ENCODE measurements around the gene LHFPL2. TPM values are rescaled to one million over a fixed set of nuclear protein-coding genes. Genes with fewer than 3 reads are reported as not detected.
A peak's percentile ranks its signal among the peaks of the same experiment; 100 is the strongest.
"Not testable (repeated sequence)": the region's sequence is repeated elsewhere in the genome, so short reads cannot be mapped to it uniquely, and the experiment has no call there.

LHFPL2 gene
- total RNA-seq, 2 donors from 2014 or later = 30.1 to 72.6 TPM

DNA sequence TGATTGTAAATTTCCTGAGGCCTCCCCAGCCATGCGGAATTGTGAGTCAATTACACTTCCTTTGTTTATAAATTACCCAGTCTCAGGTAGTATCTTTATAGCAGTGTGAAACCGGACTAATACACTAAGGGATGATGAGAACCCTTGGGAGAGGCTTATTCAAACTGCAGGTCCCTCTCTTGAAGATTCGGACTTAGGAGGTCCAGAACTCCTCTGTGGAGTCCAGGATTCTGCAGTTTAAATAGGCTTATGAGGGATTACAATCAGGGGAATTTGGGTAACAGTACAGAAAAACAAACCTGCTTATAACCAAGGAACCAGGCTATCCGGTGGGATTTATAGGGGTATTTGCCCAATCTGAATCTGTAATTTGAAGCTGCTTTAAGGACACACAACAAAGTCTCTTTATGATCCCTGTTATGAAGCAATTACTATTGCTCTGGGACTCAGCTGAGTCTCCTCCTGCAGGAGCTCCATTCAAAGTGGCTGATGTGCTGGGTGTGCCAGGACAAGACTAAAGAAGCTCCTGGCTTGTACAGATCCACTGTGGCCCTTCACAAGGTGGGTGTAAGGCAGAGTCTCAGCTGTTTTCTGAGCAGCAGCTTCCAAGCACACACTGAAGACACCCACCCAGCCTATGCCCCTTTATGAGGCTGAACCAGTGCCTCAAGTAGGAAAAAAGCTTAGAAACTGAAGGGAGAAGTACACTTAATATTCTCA lies 41.8 kb upstream of the LHFPL2 start:
- no peak for ATAC-seq (ENCODE audit: insufficient number of reproducible peaks, low FRiP score, low read depth)
- Histone ChIP-seq H3K4me3 (no peak overlapping the region), H3K4me1 (ENCODE audit: control insufficient read depth in 1 of 2, low read depth in 2 of 2) (peaks cover 0 to 15% of the 10 kb centered on the region in 2 donors), H3K27ac (peak overlapping the region in 1 of 2 donors; percentile 37), H3K27me3 (replicated peaks; ENCODE audit: insufficient read depth) (no peaks in the 10 kb centered on the region), H3K36me3 (no peaks in the 10 kb centered on the region), H3K9me3 (no peaks in the 10 kb centered on the region)
- no peak for DNase-seq (ENCODE audit: low spot score)
- TF ChIP-seq, protein P1, sequence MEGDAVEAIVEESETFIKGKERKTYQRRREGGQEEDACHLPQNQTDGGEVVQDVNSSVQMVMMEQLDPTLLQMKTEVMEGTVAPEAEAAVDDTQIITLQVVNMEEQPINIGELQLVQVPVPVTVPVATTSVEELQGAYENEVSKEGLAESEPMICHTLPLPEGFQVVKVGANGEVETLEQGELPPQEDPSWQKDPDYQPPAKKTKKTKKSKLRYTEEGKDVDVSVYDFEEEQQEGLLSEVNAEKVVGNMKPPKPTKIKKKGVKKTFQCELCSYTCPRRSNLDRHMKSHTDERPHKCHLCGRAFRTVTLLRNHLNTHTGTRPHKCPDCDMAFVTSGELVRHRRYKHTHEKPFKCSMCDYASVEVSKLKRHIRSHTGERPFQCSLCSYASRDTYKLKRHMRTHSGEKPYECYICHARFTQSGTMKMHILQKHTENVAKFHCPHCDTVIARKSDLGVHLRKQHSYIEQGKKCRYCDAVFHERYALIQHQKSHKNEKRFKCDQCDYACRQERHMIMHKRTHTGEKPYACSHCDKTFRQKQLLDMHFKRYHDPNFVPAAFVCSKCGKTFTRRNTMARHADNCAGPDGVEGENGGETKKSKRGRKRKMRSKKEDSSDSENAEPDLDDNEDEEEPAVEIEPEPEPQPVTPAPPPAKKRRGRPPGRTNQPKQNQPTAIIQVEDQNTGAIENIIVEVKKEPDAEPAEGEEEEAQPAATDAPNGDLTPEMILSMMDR (IDR thresholded peaks at IDR 0.05) = no peak

DNA sequence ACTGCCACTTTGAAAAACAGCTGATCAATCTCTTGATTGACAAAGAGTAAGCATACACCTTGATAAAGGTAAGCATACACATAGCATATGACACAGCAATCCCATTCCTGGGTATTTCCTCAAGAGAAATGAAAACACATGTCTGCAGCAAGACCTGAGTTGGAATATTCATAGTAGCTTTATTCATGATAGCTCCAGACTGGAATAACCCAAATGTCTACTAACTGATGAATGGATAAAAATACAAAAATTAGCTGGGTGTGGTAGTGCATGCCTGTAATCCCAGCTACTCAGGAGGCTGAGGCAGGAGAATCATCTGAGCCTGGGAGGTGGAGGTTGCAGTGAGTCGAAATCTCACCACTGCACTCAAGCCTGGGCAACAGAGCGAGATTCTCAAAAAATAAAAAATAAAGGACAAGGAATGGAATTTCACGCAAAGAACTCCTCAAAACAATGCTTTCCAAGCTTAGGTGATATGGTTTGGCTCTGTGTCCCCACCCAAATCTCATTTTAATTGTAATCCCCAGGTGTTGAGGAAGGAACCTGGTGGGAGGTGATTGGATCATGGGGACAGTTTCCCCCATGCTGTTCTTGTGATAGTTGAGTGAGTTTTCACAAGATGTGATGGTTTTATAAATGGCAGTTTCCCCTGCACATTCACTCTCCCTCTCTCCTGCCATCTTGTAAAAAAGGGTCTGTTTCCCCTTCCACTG lies 41.1 kb upstream of the LHFPL2 start:
- Histone ChIP-seq H3K36me3 (no peaks in the 10 kb centered on the region), H3K9me3 (no peaks in the 10 kb centered on the region), H3K4me1 (ENCODE audit: control insufficient read depth in 1 of 2, low read depth in 2 of 2) (peaks cover 0 to 15% of the 10 kb centered on the region in 2 donors), H3K4me3 (no peak overlapping the region), H3K27ac (no peak overlapping the region), H3K27me3 (replicated peaks; ENCODE audit: insufficient read depth) (no peaks in the 10 kb centered on the region)
- DNase-seq (ENCODE audit: low spot score) (no peak), ATAC-seq (ENCODE audit: insufficient number of reproducible peaks, low FRiP score, low read depth) (no peak)
- TF ChIP-seq, protein P1 (IDR thresholded peaks at IDR 0.05) = no peak

DNA sequence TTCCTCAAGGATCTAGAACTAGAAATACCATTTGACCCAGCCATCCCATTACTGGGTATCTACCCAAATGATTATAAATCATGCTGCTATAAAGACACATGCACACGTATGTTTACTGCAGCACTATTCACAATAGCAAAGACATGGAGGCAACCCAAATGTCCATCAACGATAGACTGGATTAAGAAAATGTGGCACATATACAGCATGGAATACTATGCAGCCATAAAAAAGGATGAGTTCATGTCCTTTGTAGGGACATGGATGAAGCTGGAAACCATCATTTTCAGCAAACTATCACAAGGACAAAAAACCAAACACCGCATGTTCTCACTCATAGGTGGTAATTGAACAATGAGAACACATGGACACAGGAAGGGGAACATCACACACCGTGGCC lies 38.9 kb upstream of the LHFPL2 start:
- peaks cover 0 to 15% of the 10 kb centered on the region in 2 donors for H3K4me1 ChIP-seq (ENCODE audit: control insufficient read depth in 1 of 2, low read depth in 2 of 2)
- ATAC-seq (ENCODE audit: insufficient number of reproducible peaks, low FRiP score, low read depth); H3K9me3 ChIP-seq; H3K27ac ChIP-seq; H3K27me3 ChIP-seq (replicated peaks; ENCODE audit: insufficient read depth); H3K4me3 ChIP-seq; DNase-seq (ENCODE audit: low spot score); H3K36me3 ChIP-seq: not testable (repeated sequence)

DNA sequence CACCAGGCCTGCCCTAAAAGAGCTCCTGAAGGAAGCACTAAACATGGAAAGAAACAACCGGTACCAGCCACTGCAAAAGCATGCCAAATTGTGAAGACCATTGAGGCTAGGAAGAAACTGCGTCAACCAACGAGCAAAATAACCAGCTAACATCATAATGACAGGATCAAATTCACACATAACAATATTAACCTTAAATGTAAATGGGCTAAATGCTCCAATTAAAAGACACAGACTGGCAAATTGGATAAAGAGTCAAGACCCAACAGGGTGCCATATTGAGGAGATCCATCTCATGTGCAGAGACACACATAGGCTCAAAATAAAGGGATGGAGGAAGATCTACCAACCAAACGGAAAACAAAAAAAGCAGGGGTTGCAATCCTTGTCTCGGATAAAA lies 35.3 kb upstream of the LHFPL2 start:
- H3K27me3 ChIP-seq (replicated peaks; ENCODE audit: insufficient read depth); ATAC-seq (ENCODE audit: insufficient number of reproducible peaks, low FRiP score, low read depth); H3K4me3 ChIP-seq; DNase-seq (ENCODE audit: low spot score); H3K9me3 ChIP-seq; H3K27ac ChIP-seq; H3K36me3 ChIP-seq; H3K4me1 ChIP-seq (ENCODE audit: control insufficient read depth in 1 of 2, low read depth in 2 of 2): not testable (repeated sequence)

DNA sequence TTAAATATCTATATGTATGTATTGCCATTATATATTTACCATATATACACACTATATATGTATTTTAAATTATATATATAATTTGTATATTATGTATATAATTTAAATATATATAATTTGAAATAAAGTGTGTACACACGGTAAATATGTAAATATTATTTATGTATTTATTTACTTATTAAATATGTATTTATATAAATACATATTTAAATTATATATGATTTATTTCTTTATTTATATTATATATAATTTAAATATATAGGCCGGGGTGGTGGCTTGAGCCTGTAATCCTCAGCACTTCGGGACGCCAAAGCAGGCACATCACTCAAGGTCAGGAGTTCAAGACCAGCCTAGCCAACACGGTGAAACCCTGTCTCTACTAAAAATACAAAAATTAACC lies 31.3 kb upstream of the LHFPL2 start:
- Histone ChIP-seq H3K9me3 (no peaks in the 10 kb centered on the region), H3K4me1 (ENCODE audit: control insufficient read depth in 1 of 2, low read depth in 2 of 2) (peaks cover 7 to 21% of the 10 kb centered on the region in 2 donors), H3K4me3 (no peak overlapping the region), H3K27me3 (replicated peaks; ENCODE audit: insufficient read depth) (no peaks in the 10 kb centered on the region), H3K27ac (no peak overlapping the region), H3K36me3 (no peaks in the 10 kb centered on the region)
- TF ChIP-seq, protein P1 (IDR thresholded peaks at IDR 0.05) = no peak
- no peak for ATAC-seq (ENCODE audit: insufficient number of reproducible peaks, low FRiP score, low read depth)
- DNase-seq (ENCODE audit: low spot score) = no peak
